ENCODE measurements around the gene ATL1.

ATL1 gene

DNA sequence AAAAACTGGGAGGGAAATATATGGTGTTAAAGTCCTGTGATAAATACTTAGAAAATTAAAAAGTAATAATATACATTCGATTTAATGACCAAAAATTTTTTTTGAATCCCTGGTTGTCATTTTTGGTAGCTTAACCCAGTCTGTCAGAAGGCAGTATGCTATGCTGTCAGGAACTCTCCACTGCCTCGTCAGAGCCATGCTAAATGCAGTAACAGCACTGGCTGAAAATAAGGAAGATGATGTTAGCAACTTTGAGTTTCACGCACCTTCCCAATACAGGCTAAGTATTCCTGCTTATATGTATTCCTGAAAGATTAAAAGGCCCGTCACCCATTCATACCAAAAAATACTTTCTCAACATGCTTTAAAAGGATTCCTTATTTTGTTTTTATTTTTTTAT, 74.0 kb downstream of the ATL1 start:
- TF ChIP-seq, protein P1, sequence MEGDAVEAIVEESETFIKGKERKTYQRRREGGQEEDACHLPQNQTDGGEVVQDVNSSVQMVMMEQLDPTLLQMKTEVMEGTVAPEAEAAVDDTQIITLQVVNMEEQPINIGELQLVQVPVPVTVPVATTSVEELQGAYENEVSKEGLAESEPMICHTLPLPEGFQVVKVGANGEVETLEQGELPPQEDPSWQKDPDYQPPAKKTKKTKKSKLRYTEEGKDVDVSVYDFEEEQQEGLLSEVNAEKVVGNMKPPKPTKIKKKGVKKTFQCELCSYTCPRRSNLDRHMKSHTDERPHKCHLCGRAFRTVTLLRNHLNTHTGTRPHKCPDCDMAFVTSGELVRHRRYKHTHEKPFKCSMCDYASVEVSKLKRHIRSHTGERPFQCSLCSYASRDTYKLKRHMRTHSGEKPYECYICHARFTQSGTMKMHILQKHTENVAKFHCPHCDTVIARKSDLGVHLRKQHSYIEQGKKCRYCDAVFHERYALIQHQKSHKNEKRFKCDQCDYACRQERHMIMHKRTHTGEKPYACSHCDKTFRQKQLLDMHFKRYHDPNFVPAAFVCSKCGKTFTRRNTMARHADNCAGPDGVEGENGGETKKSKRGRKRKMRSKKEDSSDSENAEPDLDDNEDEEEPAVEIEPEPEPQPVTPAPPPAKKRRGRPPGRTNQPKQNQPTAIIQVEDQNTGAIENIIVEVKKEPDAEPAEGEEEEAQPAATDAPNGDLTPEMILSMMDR (IDR thresholded peaks at IDR 0.05; ENCODE audit: low read depth, low read length) = no peak
- H3K4me3 ChIP-seq (replicated peaks in 1 of 2; ENCODE audit: low read depth in 2 of 2, low read length in 2 of 2) = no peak overlapping the region
- DNase-seq (ENCODE audit: low read depth in 2 of 2) = no peak

DNA sequence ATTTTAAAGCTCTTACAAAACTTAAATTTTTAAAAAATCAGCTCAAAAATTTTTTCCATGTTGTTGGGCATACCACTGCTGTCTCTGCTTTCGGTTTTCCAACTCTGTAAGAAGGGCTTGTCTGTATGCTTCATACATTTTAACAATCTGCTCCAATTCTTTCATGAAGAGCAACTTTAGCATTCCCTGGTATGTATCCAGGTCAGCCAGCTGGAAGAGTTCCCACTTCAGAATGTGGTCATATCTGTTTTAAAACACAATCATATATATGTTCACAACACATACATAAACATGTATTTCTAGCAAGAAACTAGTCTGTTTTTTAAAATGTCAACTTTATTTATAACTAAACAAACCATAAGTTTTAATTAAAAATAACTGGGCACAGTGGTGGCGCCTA, 75.2 kb downstream of the ATL1 start:
- peak in 1 of 2 donors; percentile 45 for DNase-seq (ENCODE audit: low read depth in 2 of 2)
- H3K4me3 ChIP-seq (replicated peaks in 1 of 2; ENCODE audit: low read depth in 2 of 2, low read length in 2 of 2) = no peak overlapping the region
- TF ChIP-seq, protein P1 (IDR thresholded peaks at IDR 0.05; ENCODE audit: low read depth, low read length) = no peak

DNA sequence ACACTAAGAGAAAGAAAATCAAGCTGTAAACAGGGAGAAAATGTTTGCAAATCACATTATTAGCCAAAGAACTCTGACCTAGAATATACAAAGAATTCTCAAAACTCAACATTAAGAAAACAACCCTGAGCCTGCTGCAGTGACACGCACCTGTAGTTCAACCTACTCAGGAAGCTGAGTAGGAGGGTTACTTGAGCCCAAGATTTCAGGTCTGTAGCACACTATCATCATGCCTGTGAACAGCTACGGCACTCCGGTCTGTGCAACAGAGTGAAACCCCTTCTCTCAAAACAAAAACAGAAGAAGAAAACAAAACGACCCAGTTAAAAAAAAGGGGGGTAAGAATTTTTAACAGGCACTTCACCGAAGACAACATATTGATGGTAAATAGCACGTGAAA, 87.3 kb downstream of the ATL1 start:
- no peak for DNase-seq (ENCODE audit: low read depth in 2 of 2)
- TF ChIP-seq, protein P1 (IDR thresholded peaks at IDR 0.05; ENCODE audit: low read depth, low read length) = no peak
- no peak overlapping the region for H3K4me3 ChIP-seq (replicated peaks in 1 of 2; ENCODE audit: low read depth in 2 of 2, low read length in 2 of 2)

DNA sequence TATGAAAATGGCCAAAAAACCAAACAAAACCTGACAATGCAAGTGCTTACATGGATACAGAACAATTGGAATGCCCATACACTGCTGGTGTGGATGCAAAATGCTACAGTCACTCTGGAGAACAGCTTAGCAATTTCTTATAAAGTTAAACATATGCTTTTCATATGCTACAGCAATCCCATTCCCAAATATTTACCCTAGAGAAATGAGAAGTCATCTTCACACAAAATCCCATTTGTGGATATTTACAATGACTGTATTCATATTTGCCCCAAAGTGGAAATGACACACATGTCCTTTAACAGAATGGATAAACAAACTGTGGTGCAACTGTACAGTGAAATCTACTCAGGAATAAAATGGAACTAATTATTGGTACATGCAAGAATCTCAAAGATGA, 87.8 kb downstream of the ATL1 start:
- H3K4me3 ChIP-seq (replicated peaks in 1 of 2; ENCODE audit: low read depth in 2 of 2, low read length in 2 of 2) = no peak overlapping the region
- no peak for DNase-seq (ENCODE audit: low read depth in 2 of 2)
- TF ChIP-seq, protein P1 (IDR thresholded peaks at IDR 0.05; ENCODE audit: low read depth, low read length) = no peak

DNA sequence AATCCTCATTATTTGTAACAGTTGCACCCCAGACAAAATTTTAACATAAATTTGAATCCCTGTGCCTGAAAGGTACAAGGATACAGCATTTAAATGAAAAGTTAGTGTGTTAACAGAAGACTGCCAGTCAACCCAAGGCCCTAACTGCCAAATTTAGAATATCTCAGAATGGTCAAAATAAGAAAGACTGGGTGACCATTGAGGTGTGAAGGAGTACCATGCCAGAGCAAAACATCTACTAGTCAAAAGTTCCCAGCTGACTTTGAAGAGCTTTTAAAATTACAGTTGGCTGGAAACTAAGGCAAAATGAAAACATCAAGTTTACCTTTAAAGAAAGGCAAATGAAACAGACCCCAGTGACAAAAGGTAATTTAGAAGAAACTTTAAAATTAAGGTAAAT, 89.7 kb downstream of the ATL1 start:
- no peak overlapping the region for H3K4me3 ChIP-seq (replicated peaks in 1 of 2; ENCODE audit: low read depth in 2 of 2, low read length in 2 of 2)
- TF ChIP-seq, protein P1 (IDR thresholded peaks at IDR 0.05; ENCODE audit: low read depth, low read length) = no peak
- DNase-seq (ENCODE audit: low read depth in 2 of 2) = no peak

DNA sequence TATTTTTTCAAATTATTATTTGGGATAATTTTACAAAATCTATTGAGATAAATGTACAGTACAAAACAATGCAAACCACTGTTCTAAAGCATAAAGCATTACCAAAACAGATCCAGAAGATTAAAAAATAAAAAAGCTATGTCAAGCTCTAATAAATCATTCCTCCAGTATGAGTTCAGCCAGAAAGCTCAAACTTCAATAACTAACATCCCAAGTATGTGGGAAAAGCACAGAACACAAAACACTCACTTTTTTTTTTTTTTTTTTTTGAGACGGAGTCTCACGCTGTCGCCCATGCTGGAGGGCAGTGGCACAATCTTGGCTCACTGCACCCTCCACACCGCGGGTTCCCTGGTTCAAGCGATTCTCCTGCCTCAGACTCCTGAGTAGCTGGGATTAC, 96.8 kb downstream of the ATL1 start:
- TF ChIP-seq, protein P1 (IDR thresholded peaks at IDR 0.05; ENCODE audit: low read depth, low read length) = no peak
- H3K4me3 ChIP-seq (replicated peaks in 1 of 2; ENCODE audit: low read depth in 2 of 2, low read length in 2 of 2) = no peak overlapping the region
- no peak for DNase-seq (ENCODE audit: low read depth in 2 of 2)

DNA sequence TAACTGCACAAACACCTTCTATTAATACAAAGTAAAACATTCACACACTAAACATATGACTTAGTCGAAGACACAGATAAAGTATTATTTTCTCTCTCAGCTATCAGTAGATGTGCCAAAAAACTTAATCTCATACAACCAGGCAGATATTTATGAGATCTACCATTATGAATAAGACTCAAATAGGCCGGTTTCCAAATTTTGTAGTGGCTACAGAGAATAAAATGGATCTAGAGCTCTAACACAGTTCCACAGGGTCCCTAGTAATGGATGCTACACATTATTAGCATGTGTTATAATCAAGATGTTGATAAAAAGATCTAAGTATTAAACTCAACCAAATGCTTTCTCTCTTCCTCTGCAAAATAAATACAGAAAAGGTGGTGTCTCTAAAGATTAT, 97.8 kb downstream of the ATL1 start:
- TF ChIP-seq, protein P1 (IDR thresholded peaks at IDR 0.05; ENCODE audit: low read depth, low read length) = no peak
- peak; percentile 16 to 22 for DNase-seq (ENCODE audit: low read depth in 2 of 2)
- H3K4me3 ChIP-seq (replicated peaks in 1 of 2; ENCODE audit: low read depth in 2 of 2, low read length in 2 of 2) = no peak overlapping the region

All from cardiac fibroblast (primary cell).